SK-N-SH treated with all-trans-retinoic acid at 6 μM for 48 hours (cell line): ENCODE measurements around the gene S1PR3.

Source experiments
- ATAC-seq: fragments of 200-7000 bp; cut with Tn5 transposase; 3 replicates; pipeline ENCODE4 v1.9.1; 2020; ENCODE audit warnings: mild to moderate bottlenecking, moderate library complexity
- ARNTL ChIP-seq: fragments of 450-650 bp; formaldehyde crosslinking; IDR thresholded peaks from 2 replicates; pipeline ENCODE4 v1.5.0; 2020; ENCODE audit warnings: low read depth, mild to moderate bottlenecking, moderate library complexity, borderline replicate concordance
- BACH2 ChIP-seq: fragments of 250-450 bp; sonication (Bioruptor Pico); IDR thresholded peaks from 2 replicates; pipeline ENCODE4 v1.9.0; 2021; ENCODE audit warnings: mild to moderate bottlenecking, borderline replicate concordance
- CREB5 ChIP-seq: fragments of 250-450 bp; sonication (Bioruptor Pico); IDR thresholded peaks from 2 replicates; pipeline ENCODE4 v1.5.1; 2020; ENCODE audit warnings: low read depth, mild to moderate bottlenecking, moderate library complexity
- CSRNP3 ChIP-seq: fragments of 250-450 bp; sonication (Bioruptor Pico); IDR thresholded peaks from 2 replicates; pipeline ENCODE4 v1.5.1; 2021; ENCODE audit warnings: mild to moderate bottlenecking, moderate library complexity
- ESRRG ChIP-seq: fragments of 250-450 bp; sonication (Bioruptor Pico); IDR thresholded peaks from 2 replicates; pipeline ENCODE4 v1.6.1; 2021; ENCODE audit warnings: mild to moderate bottlenecking
- GLIS3 ChIP-seq: fragments of 250-450 bp; sonication (Bioruptor Pico); IDR thresholded peaks from 2 replicates; pipeline ENCODE4 v1.5.0; 2020; ENCODE audit warnings: mild to moderate bottlenecking, moderate library complexity
- ISL1 ChIP-seq: fragments of 250-450 bp; sonication (Bioruptor Pico); IDR thresholded peaks from 2 replicates; pipeline ENCODE4 v2.1.2; 2022; ENCODE audit warnings: mild to moderate bottlenecking, moderate library complexity
- OSR1 ChIP-seq: fragments of 250-450 bp; sonication (Bioruptor Pico); IDR thresholded peaks from 2 replicates; pipeline ENCODE4 v1.8.0; 2022; ENCODE audit warnings: moderate library complexity, mild to moderate bottlenecking, inconsistent platforms
- POU6F1 ChIP-seq: fragments of 250-450 bp; sonication (Bioruptor Pico); IDR thresholded peaks from 2 replicates; pipeline ENCODE4 v1.8.0; 2021; ENCODE audit warnings: low read depth, mild to moderate bottlenecking, moderate library complexity, borderline replicate concordance
- PPARA ChIP-seq: fragments of 250-450 bp; sonication (Bioruptor Pico); IDR thresholded peaks from 2 replicates; pipeline ENCODE4 v1.5.0; 2020; ENCODE audit warnings: mild to moderate bottlenecking, borderline replicate concordance
- SNAI2 ChIP-seq: fragments of 250-450 bp; sonication (Bioruptor Pico); IDR thresholded peaks from 2 replicates; pipeline ENCODE4 v1.5.0; 2020; ENCODE audit warnings: mild to moderate bottlenecking, moderate library complexity
- TCF4 ChIP-seq: fragments of 250-450 bp; sonication (Bioruptor Pico); IDR thresholded peaks from 2 replicates; pipeline ENCODE4 v1.8.0; 2021; ENCODE audit warnings: mild to moderate bottlenecking, moderate library complexity, borderline replicate concordance
- TSHZ2 ChIP-seq: fragments of 250-450 bp; sonication (Bioruptor Pico); IDR thresholded peaks from 2 replicates; pipeline ENCODE4 v1.5.0; 2020; ENCODE audit warnings: mild to moderate bottlenecking, moderate library complexity
- ZC3H10 ChIP-seq: fragments of 250-450 bp; sonication (Bioruptor Pico); IDR thresholded peaks from 2 replicates; pipeline ENCODE4 v1.5.1; 2021; ENCODE audit warnings: mild to moderate bottlenecking, moderate library complexity
- ZFP3 ChIP-seq: fragments of 250-450 bp; sonication (Bioruptor Pico); IDR thresholded peaks from 2 replicates; pipeline ENCODE4 v1.5.0; 2020; ENCODE audit warnings: mild to moderate bottlenecking, moderate library complexity
- ZFP30 ChIP-seq: fragments of 450-650 bp; formaldehyde crosslinking; IDR thresholded peaks from 2 replicates; pipeline ENCODE4 v1.5.0; 2022; ENCODE audit warnings: mild to moderate bottlenecking, moderate library complexity
- ZNF70 ChIP-seq: fragments of 450-650 bp; formaldehyde crosslinking; IDR thresholded peaks from 2 replicates; pipeline ENCODE4 v1.5.0; 2020; ENCODE audit warnings: mild to moderate bottlenecking, moderate library complexity
- ZNF8 ChIP-seq: fragments of 450-650 bp; formaldehyde crosslinking; IDR thresholded peaks from 2 replicates; pipeline ENCODE4 v1.5.0; 2020; ENCODE audit warnings: mild to moderate bottlenecking, moderate library complexity

Gene S1PR3

GRCh38 chr9:89024727-89025126 lies 33.5 kb downstream of the S1PR3 start:
- ATAC-seq: no peak
- TF ChIP-seq BACH2 (no peak), CREB5 (CRISPR knock-in tag) (no peak)

GRCh38 chr9:89025553-89025952 lies 34.3 kb downstream of the S1PR3 start:
- no peak for TF ChIP-seq ZNF70 (CRISPR knock-in tag)
- no peak for ATAC-seq

- ATAC-seq: no peak
Measured at GRCh38 chr9:89026876-89027275, 35.6 kb downstream of the S1PR3 start.

More at GRCh38 chr9:89026876-89027275, 35.6 kb downstream of the S1PR3 start:
- TF ChIP-seq ZFP30 (CRISPR knock-in tag): no peak
- TF ChIP-seq OSR1 (CRISPR knock-in tag): no peak
- TF ChIP-seq ZFP3: no peak
- TF ChIP-seq GLIS3 (CRISPR knock-in tag): no peak
- no peak for TF ChIP-seq CREB5 (CRISPR knock-in tag)
- no peak for TF ChIP-seq ISL1
- TF ChIP-seq PPARA (CRISPR knock-in tag): no peak
- TF ChIP-seq ZC3H10 (CRISPR knock-in tag): no peak
- TF ChIP-seq ZNF70 (CRISPR knock-in tag): no peak
- TF ChIP-seq TSHZ2 (CRISPR knock-in tag): no peak
- no peak for TF ChIP-seq ZNF8 (CRISPR knock-in tag)
- no peak for TF ChIP-seq SNAI2 (CRISPR knock-in tag)
- no peak for TF ChIP-seq TCF4
- TF ChIP-seq CSRNP3 (CRISPR knock-in tag): no peak
- no peak for TF ChIP-seq BACH2
- TF ChIP-seq ARNTL (CRISPR knock-in tag): no peak
- no peak for TF ChIP-seq ESRRG (CRISPR knock-in tag)
- TF ChIP-seq POU6F1 (CRISPR knock-in tag): no peak
